IPS-11a (cell line): ENCODE results near the gene MAPKBP1.
"Not testable (repeated sequence)": the region's sequence is repeated elsewhere in the genome, so short reads cannot be mapped to it uniquely, and the experiment has no call there.

ENCODE experiments used
- H3K4me3 ChIP-seq: one replicate; pipeline ENCODE4 v1.5.1; 2013; ENCODE audit warnings: low read depth, low read length, control low read depth

The MAPKBP1 gene

GRCh38 chr15:41774062-41774881 lies at the start of gene MAPKBP1:
TSS of gene MAPKBP1 (plus strand) at chr15:41774484. CDS start at chr15:41775276, 792 bp downstream.
- peak within 1 kb of the TSS; percentile 76 for H3K4me3 ChIP-seq

GRCh38 chr15:41727143-41727542 lies 47.1 kb upstream of the MAPKBP1 start:
- no peak overlapping the region for H3K4me3 ChIP-seq

GRCh38 chr15:41728061-41728460 lies 46.2 kb upstream of the MAPKBP1 start:
- not testable (repeated sequence) for H3K4me3 ChIP-seq

GRCh38 chr15:41730543-41730942 lies 43.7 kb upstream of the MAPKBP1 start:
- no peak overlapping the region for H3K4me3 ChIP-seq

GRCh38 chr15:41732483-41732882 lies 41.8 kb upstream of the MAPKBP1 start:
- H3K4me3 ChIP-seq: no peak overlapping the region

GRCh38 chr15:41734079-41734478 lies 40.2 kb upstream of the MAPKBP1 start:
- H3K4me3 ChIP-seq: no peak overlapping the region

GRCh38 chr15:41735046-41735445 lies 39.2 kb upstream of the MAPKBP1 start:
- H3K4me3 ChIP-seq: no peak overlapping the region

- H3K4me3 ChIP-seq: not testable (repeated sequence)
Measured at GRCh38 chr15:41735492-41735891, 38.8 kb upstream of the MAPKBP1 start.

- H3K4me3 ChIP-seq: no peak overlapping the region
Measured at GRCh38 chr15:41746802-41747201, 27.5 kb upstream of the MAPKBP1 start.

GRCh38 chr15:41756198-41756597 lies 18.1 kb upstream of the MAPKBP1 start:
- H3K4me3 ChIP-seq: no peak overlapping the region

GRCh38 chr15:41772720-41773331 lies 1.5 kb upstream of the MAPKBP1 start:
- H3K4me3 ChIP-seq: no peak overlapping the region

GRCh38 chr15:41773332-41773728 lies 954 bp upstream of the MAPKBP1 start:
- H3K4me3 ChIP-seq: peak overlapping the region; percentile 43

- H3K4me3 ChIP-seq: peak overlapping the region; percentile 43
Measured at GRCh38 chr15:41773729-41774061, 589 bp upstream of the MAPKBP1 start.

- peak overlapping the region; percentile 76 for H3K4me3 ChIP-seq
Measured at GRCh38 chr15:41774882-41775417, 666 bp downstream of the MAPKBP1 start.

- no peak overlapping the region for H3K4me3 ChIP-seq
Measured at GRCh38 chr15:41775651-41776050, 1.4 kb downstream of the MAPKBP1 start.

GRCh38 chr15:41777421-41777973 lies 3.2 kb downstream of the MAPKBP1 start:
- H3K4me3 ChIP-seq: no peak overlapping the region

- H3K4me3 ChIP-seq: no peak overlapping the region
Measured at GRCh38 chr15:41778521-41778920, 4.2 kb downstream of the MAPKBP1 start.

GRCh38 chr15:41779662-41780157 lies 5.4 kb downstream of the MAPKBP1 start:
- H3K4me3 ChIP-seq: no peak overlapping the region

GRCh38 chr15:41780266-41780665 lies 6.0 kb downstream of the MAPKBP1 start:
- H3K4me3 ChIP-seq: no peak overlapping the region

GRCh38 chr15:41780727-41781126 lies 6.4 kb downstream of the MAPKBP1 start:
- H3K4me3 ChIP-seq: no peak overlapping the region

GRCh38 chr15:41782371-41783282 lies 8.3 kb downstream of the MAPKBP1 start:
- no peak overlapping the region for H3K4me3 ChIP-seq
